Osteoblast (primary cell): ENCODE data around the gene FOXO6. TPM values are rescaled to one million over a fixed set of nuclear protein-coding genes. Genes with fewer than 3 reads are reported as not detected.

ENCODE experiments used
- DNase-seq: peaks from one replicate; pipeline ENCODE4 v3.0.0; 2011; ENCODE audit warnings: low spot score, mixed read lengths; ENCODE audit not compliant: insufficient read length; ENCODE audit errors: missing footprints
- H2AFZ ChIP-seq: 2 replicates; pipeline ENCODE4 v1.6.0; 2011; ENCODE audit warnings: mild to moderate bottlenecking, low read length
- H3K27ac ChIP-seq: 2 replicates; pipeline ENCODE4 v1.5.1; 2011; ENCODE audit warnings: mild to moderate bottlenecking, low read depth, low read length, moderate library complexity
- H3K27me3 ChIP-seq: 2 replicates; pipeline ENCODE4 v1.6.0; 2012; ENCODE audit warnings: mild to moderate bottlenecking, control low read depth, inconsistent platforms, low read length, moderate library complexity; ENCODE audit not compliant: insufficient read depth
- H3K36me3 ChIP-seq: 2 replicates; pipeline ENCODE4 v1.5.1; 2011; ENCODE audit warnings: mild to moderate bottlenecking, low read length, control low read depth, moderate library complexity; ENCODE audit not compliant: insufficient read depth
- H3K4me1 ChIP-seq: 2 replicates; pipeline ENCODE4 v1.5.1; 2011; ENCODE audit warnings: mild to moderate bottlenecking, low read length, control low read depth, moderate library complexity; ENCODE audit not compliant: insufficient read depth
- H3K4me2 ChIP-seq: 2 replicates; pipeline ENCODE4 v1.6.0; 2011; ENCODE audit warnings: mild to moderate bottlenecking, low read length; ENCODE audit not compliant: insufficient read depth
- H3K4me3 ChIP-seq: fragments of 200-600 bp; sonication (generic); 3 replicates; pipeline ENCODE4 v1.5.1; 2012; ENCODE audit warnings: mild to moderate bottlenecking, low read length, inconsistent platforms; ENCODE audit not compliant: insufficient read depth
- H3K79me2 ChIP-seq: 2 replicates; pipeline ENCODE4 v1.6.0; 2012; ENCODE audit warnings: mild to moderate bottlenecking, low read length, control low read depth, inconsistent platforms; ENCODE audit not compliant: insufficient read depth
- H3K9me3 ChIP-seq: 2 replicates; pipeline ENCODE4 v1.5.1; 2011; ENCODE audit warnings: low read depth, low read length, control low read depth
- H4K20me1 ChIP-seq: 2 replicates; pipeline ENCODE4 v1.6.0; 2012; ENCODE audit warnings: mild to moderate bottlenecking, low read length, control low read depth; ENCODE audit not compliant: insufficient read depth
- CTCF ChIP-seq: IDR thresholded peaks from 2 replicates; pipeline ENCODE4 v1.5.1; 2011; ENCODE audit warnings: mild to moderate bottlenecking, low read depth, low read length, moderate library complexity; ENCODE audit errors: extremely low read depth
- total RNA-seq: library from RNA; depleted of rRNA; stranded (reverse); fragments of >200 nt; gene quantifications from 2 replicates; pipeline ENCODE4 v1.2.3, GENCODE V29; 2012

FOXO6 gene
- total RNA-seq, 1 donor = not detected

DNA sequence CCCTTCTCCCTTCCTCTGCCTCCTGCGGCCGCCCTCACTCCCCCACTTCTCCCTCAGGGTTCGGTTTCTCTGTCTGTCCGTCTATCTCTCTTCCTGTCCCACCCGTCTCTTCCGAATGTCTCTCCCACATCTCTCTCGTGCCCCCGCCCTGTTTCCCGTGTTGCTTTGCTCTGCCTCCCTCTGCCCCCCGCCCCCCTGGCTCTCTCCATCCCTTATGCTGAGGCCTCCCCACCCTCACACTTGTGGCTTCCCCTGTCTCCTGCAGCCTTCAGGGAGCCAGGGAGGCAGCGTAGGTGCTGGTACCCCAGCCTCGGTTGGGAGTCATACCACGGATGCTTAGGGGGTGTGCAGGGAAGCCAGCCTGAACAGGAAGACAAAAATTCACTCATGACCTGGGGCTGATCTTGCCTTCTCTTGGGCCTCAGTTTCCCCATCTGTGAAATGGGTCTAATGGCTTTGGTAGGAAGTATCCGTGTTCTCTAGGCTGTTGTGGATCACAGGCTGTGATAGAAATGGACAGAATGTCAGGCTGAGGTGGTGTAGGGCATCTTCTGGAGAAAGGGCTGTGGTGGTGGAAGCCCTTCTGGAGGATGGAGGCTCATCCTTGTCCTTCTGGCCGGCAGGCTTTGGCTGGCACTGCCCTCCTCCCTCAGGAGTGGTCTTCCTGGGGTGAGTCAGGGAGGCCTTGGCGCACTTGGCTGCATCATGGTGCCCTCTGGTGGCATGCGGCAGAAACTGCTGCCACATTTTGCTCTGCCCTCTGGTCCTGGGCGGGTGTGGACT is 55.5 kb downstream of the FOXO6 start:
- peak; percentile 93 for TF ChIP-seq CTCF
- peak; percentile 98 for DNase-seq
- Histone ChIP-seq H3K27me3 (no peaks in the 10 kb centered on the region), H3K4me3 (no peak overlapping the region), H4K20me1 (no peaks in the 10 kb centered on the region), H2AFZ (no peak overlapping the region), H3K27ac (no peak overlapping the region), H3K79me2 (no peaks in the 10 kb centered on the region), H3K4me2 (no peak overlapping the region), H3K36me3 (no peaks in the 10 kb centered on the region), H3K4me1 (peaks cover 9% of the 10 kb centered on the region), H3K9me3 (no peaks in the 10 kb centered on the region)

- no peaks in the 10 kb centered on the region for H3K36me3 ChIP-seq
- no peaks in the 10 kb centered on the region for H4K20me1 ChIP-seq
- H3K79me2 ChIP-seq = no peaks in the 10 kb centered on the region
- TF ChIP-seq CTCF = peak; percentile 16
- H3K4me1 ChIP-seq = peaks cover 9% of the 10 kb centered on the region
- no peak for DNase-seq
- no peaks in the 10 kb centered on the region for H3K27me3 ChIP-seq
- H3K9me3 ChIP-seq = no peaks in the 10 kb centered on the region
- H3K27ac ChIP-seq = no peak overlapping the region
- H3K4me3 ChIP-seq = no peak overlapping the region
- no peak overlapping the region for H3K4me2 ChIP-seq
- no peak overlapping the region for H2AFZ ChIP-seq
Observed at GRCh38 chr1:41417335-41417682, 56.1 kb downstream of the FOXO6 start.

DNA sequence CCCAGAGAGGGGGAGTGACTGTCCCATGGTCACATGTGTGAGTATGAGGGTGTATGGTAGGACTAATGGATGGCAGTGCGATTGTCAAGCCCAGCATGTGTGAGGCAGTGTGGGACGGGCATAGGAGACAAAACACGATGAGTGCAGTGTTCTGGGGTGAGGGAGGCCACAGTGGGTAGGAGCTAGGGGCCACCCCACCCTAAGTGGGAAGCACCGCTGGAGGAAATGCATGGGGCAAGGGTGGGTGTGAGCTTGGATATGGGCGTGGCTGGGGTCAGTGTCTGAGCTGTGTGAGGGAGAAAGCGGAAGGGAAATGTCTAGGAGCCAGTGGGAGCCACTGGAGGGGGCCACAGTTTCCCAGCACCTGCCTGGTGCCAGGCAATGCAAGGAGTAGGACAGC is 56.5 kb downstream of the FOXO6 start:
- Histone ChIP-seq H3K4me3 (no peak overlapping the region), H3K36me3 (no peaks in the 10 kb centered on the region), H4K20me1 (no peaks in the 10 kb centered on the region), H3K79me2 (no peaks in the 10 kb centered on the region), H3K4me2 (no peak overlapping the region), H3K27me3 (no peaks in the 10 kb centered on the region), H3K4me1 (peaks cover 9% of the 10 kb centered on the region), H3K27ac (peak overlapping the region; percentile 59), H3K9me3 (no peaks in the 10 kb centered on the region), H2AFZ (peak overlapping the region; percentile 11)
- no peak for TF ChIP-seq CTCF
- peak; percentile 60 for DNase-seq

DNA sequence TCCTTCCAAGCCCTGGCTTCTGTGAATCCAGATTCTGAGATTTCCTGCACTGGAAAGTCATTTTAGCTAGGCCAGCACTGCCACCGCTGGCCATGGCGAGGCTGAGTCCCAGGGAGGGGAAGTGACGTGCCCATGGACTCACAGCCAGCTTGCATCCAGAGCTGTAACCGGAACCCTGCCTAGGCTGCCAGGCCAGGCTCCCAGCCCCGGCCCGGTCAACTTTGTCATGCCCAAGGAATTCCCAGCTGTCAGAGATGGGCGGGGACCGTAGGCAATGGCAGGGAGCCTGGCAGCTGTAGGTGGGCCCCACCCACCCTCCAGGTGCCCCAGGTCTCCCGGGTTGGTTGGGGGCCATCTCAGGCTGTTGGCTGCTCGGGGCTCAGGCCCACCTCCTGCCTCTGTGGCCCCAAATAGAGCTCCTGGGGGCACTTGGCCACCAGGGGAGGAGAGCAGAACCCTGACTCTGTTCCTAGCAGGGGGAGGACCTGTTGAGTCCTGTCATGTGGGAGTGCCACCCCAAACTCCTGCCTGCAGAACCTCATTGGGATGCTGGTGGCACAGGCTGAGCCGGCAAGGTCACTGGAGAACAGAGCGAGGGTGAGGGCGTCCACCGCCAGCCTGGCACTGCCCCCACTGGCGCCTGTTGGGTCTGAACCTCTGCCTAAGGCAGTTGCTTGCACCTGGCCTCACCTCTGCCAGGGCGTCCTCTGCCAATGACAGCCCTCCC is 57.8 kb downstream of the FOXO6 start:
- Histone ChIP-seq H3K4me3 (no peak overlapping the region), H3K9me3 (no peaks in the 10 kb centered on the region), H4K20me1 (no peaks in the 10 kb centered on the region), H3K36me3 (no peaks in the 10 kb centered on the region), H2AFZ (peak overlapping the region; percentile 89), H3K4me2 (peak overlapping the region; percentile 53), H3K79me2 (no peaks in the 10 kb centered on the region), H3K27ac (peak overlapping the region; percentile 59), H3K27me3 (no peaks in the 10 kb centered on the region), H3K4me1 (peaks cover 9% of the 10 kb centered on the region)
- DNase-seq = peak; percentile 99
- peak; percentile 11 for TF ChIP-seq CTCF
